ENCODE results near the gene COL4A2.
"Not testable (repeated sequence)": the region's sequence is repeated elsewhere in the genome, so short reads cannot be mapped to it uniquely, and the experiment has no call there.

The COL4A2 gene

GRCh38 chr13:110518226-110518525 is 211.1 kb downstream of the COL4A2 start:
- DNase-seq (ENCODE audit: low spot score) = no peak

- DNase-seq (ENCODE audit: low spot score) = no peak
Observed at GRCh38 chr13:110518571-110518970, 211.5 kb downstream of the COL4A2 start.

GRCh38 chr13:110519046-110519445 is 212.0 kb downstream of the COL4A2 start:
- DNase-seq (ENCODE audit: low spot score) = no peak

GRCh38 chr13:110519506-110519905 is 212.4 kb downstream of the COL4A2 start:
- DNase-seq (ENCODE audit: low spot score) = no peak

GRCh38 chr13:110520431-110521295 is 213.6 kb downstream of the COL4A2 start:
- no peak for DNase-seq (ENCODE audit: low spot score)

- DNase-seq (ENCODE audit: low spot score) = no peak
Observed at GRCh38 chr13:110521296-110521680, 214.2 kb downstream of the COL4A2 start.

- no peak for DNase-seq (ENCODE audit: low spot score)
Observed at GRCh38 chr13:110521946-110522345, 214.9 kb downstream of the COL4A2 start.

- no peak for DNase-seq (ENCODE audit: low spot score)
Observed at GRCh38 chr13:110522721-110523120, 215.6 kb downstream of the COL4A2 start.

GRCh38 chr13:110523180-110523579 is 216.1 kb downstream of the COL4A2 start:
- no peak for DNase-seq (ENCODE audit: low spot score)

- no peak for DNase-seq (ENCODE audit: low spot score)
Observed at GRCh38 chr13:110523838-110524540, 216.9 kb downstream of the COL4A2 start.

- DNase-seq (ENCODE audit: low spot score) = no peak
Observed at GRCh38 chr13:110524541-110525257, 217.6 kb downstream of the COL4A2 start.

GRCh38 chr13:110525328-110526319 is 218.5 kb downstream of the COL4A2 start:
- DNase-seq (ENCODE audit: low spot score) = no peak

- no peak for DNase-seq (ENCODE audit: low spot score)
Observed at GRCh38 chr13:110528371-110528770, 221.3 kb downstream of the COL4A2 start.

- DNase-seq (ENCODE audit: low spot score) = no peak
Observed at GRCh38 chr13:110528911-110529310, 221.8 kb downstream of the COL4A2 start.

GRCh38 chr13:110529522-110530311 is 222.6 kb downstream of the COL4A2 start:
- no peak for DNase-seq (ENCODE audit: low spot score)

- DNase-seq (ENCODE audit: low spot score) = no peak
Observed at GRCh38 chr13:110531100-110531499, 224.0 kb downstream of the COL4A2 start.

- no peak for DNase-seq (ENCODE audit: low spot score)
Observed at GRCh38 chr13:110531671-110532083, 224.6 kb downstream of the COL4A2 start.

- not testable (repeated sequence) for DNase-seq (ENCODE audit: low spot score)
Observed at GRCh38 chr13:110532258-110532657, 225.2 kb downstream of the COL4A2 start.

- no peak for DNase-seq (ENCODE audit: low spot score)
Observed at GRCh38 chr13:110533771-110534670, 226.9 kb downstream of the COL4A2 start.

GRCh38 chr13:110535526-110535925 is 228.4 kb downstream of the COL4A2 start:
- no peak for DNase-seq (ENCODE audit: low spot score)
